ENCODE measurements around the gene FBXW7.

The FBXW7 gene

DNA sequence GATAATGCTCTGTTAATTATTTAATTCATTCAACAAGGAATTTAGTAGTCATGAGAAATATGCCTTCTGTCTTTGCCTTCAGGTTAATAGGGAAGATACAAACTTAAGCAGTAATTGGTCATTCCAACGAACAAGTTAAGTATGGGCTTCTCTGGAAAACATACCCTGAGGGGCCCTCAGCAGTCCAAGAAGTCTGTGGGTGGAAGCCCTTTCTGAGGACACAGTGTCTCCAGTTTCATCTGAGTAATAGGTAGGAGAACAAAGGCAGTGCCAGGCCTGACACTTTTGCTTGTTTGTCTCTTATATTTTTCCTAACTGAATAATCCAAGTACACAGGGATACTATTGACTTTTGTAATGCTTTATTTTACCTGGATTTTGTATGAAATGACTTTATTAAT lies 262.5 kb downstream of the FBXW7 start:
- no peak for DNase-seq

Measured in activated gamma-delta T cell treated with Interleukin-2 at 50 U/mL for 16 hours (primary cell).